Stomach (tissue), 9 donors: ENCODE measurements around the gene PNMA6E. TPM values are rescaled to one million over a fixed set of nuclear protein-coding genes. Genes with fewer than 3 reads are reported as not detected.
A peak's percentile ranks its signal among the peaks of the same experiment; 100 is the strongest.

Experiments
- DNase-seq, 2 donors: peaks; one replicate each; pipeline versions ENCODE4 v3.0.0 to v3.0.0-alpha.2; 2013 to 2019
- H3K27ac ChIP-seq, 5 donors: fragments of 200-600 bp in 4 of 5; sonication (generic) in 4 of 5; one replicate each; pipeline ENCODE4 v1.5.1; 2013 to 2019; ENCODE audit warnings: mild to moderate bottlenecking in 1 of 5, moderate library complexity in 1 of 5
- H3K27me3 ChIP-seq, 3 donors: fragments of 200-600 bp; sonication (generic); one replicate each; pipeline ENCODE4 v1.5.1; 2017 to 2019; ENCODE audit warnings: mixed run types in 1 of 3
- H3K36me3 ChIP-seq, 4 donors: fragments of 200-600 bp; sonication (generic); 1 replicate in 3 of 4; 2 replicates in 1 of 4; pipeline ENCODE4 v1.5.1; 2016 to 2019
- H3K4me1 ChIP-seq, 4 donors: fragments of 200-600 bp; sonication (generic); one replicate each; pipeline ENCODE4 v1.5.1; 2016 to 2019
- H3K4me3 ChIP-seq, 4 donors: fragments of 200-600 bp; sonication (generic) in 3 of 4; one replicate each; pipeline ENCODE4 v1.5.1; 2016 to 2019; ENCODE audit warnings: mild to moderate bottlenecking in 1 of 4
- H3K9me3 ChIP-seq, 4 donors: fragments of 200-600 bp; sonication (generic); one replicate each; pipeline ENCODE4 v1.5.1; 2016 to 2019
- CTCF ChIP-seq, 7 experiments: fragments of 450-650 bp in 4 of 7; fragments of 200-600 bp in 3 of 7; sonication (generic) in 3 of 7; IDR thresholded peaks; one replicate each; pipeline ENCODE4 v1.5.1; 2016 to 2019; ENCODE audit warnings: antibody characterized with exemption in 7 of 7, control low read depth in 2 of 7, mild to moderate bottlenecking in 1 of 7
- EP300 ChIP-seq: sonication (generic); formaldehyde crosslinking; IDR thresholded peaks from one replicate; pipeline ENCODE4 v1.6.1; 2017; ENCODE audit warnings: antibody characterized with exemption
- POLR2A ChIP-seq, 4 donors: fragments of 450-650 bp; IDR thresholded peaks; one replicate each; pipeline ENCODE4 v1.6.1; 2016; ENCODE audit warnings: antibody characterized with exemption in 4 of 4, control low read depth in 2 of 4, mild to moderate bottlenecking in 1 of 4, moderate library complexity in 1 of 4
- POLR2AphosphoS5 ChIP-seq, 3 donors: sonication (generic); formaldehyde crosslinking; IDR thresholded peaks; one replicate each; pipeline ENCODE4 v1.6.1; 2016; ENCODE audit warnings: antibody characterized with exemption in 3 of 3
- WGBS, 5 donors: extraction: QIAGEN DNeasy Blood & Tissue Kit in 3 of 5; methylation state at CpG; one replicate each; pipeline versions ENCODE4 v1.1.5 to v1.1.7; 2013 to 2018; 5-methylcytosine and 5-hydroxymethylcytosine counted together
- intact Hi-C: fragments of 100-400 bp; cut with DNase I; formaldehyde crosslinking; loops from one replicate; pipeline ENCODE4 v1.15.1; 2023; ENCODE audit warnings: low total_unique reads
- polyA plus RNA-seq, 3 donors: library from polyadenylated mRNA; stranded (reverse); fragments of 200-250 nt; gene quantifications; one replicate each; pipeline ENCODE4 v1.2.3, GENCODE V29; 2013
- total RNA-seq, 5 donors: library from RNA; depleted of rRNA; stranded (reverse); fragments of >200 nt; gene quantifications; one replicate each; pipeline versions ENCODE4 v1.1.0 to v1.2.3, GENCODE V29; 2014 to 2016
- donor health status: healthy with polysubstance abuse.
- donor health status: Bipolar disorder and iron deficiency.
- donor health status: healthy.

The PNMA6E gene
- total and polyA plus RNA-seq, 8 donors, result not detected

- peak in 1 of 2 donors; percentile 52 for DNase-seq
- TF ChIP-seq EP300, result no peak
- no peak for TF ChIP-seq POLR2A (IDR thresholded peaks at IDR 0.05)
- TF ChIP-seq POLR2AphosphoS5 (IDR thresholded peaks at IDR 0.05), result no peak
- TF ChIP-seq CTCF (IDR thresholded peaks at IDR 0.05), result no peak
- H3K36me3 ChIP-seq, result peaks cover 0 to 31% (median 24%) of the 10 kb centered on the region in 4 donors
- H3K9me3 ChIP-seq, result no peaks in the 10 kb centered on the region
- no peak within 1 kb of the TSS for H3K4me3 ChIP-seq
- intact Hi-C loops, result no loop called here
- H3K27me3 ChIP-seq, result peaks cover 0 to 5% (median 0%) of the 10 kb centered on the region in 3 donors
- 0 to 74% (median 60%) methylated on average over 1 to 30 of the region's 30 CpGs for WGBS, 5 donors
- H3K27ac ChIP-seq, result no peak within 1 kb of the TSS
- H3K4me1 ChIP-seq, result no peaks in the 10 kb centered on the region
Measured at GRCh38 chrX:153445856-153446635, 44.9 kb upstream of the PNMA6E start, which contains the start of gene TREX2. TSS of gene TREX2 (minus strand) at chrX:153446056. CDS start at chrX:153445430, 626 bp downstream.

- WGBS, 5 donors, result 85 to 95% (median 86%) methylated on average over 4 to 35 of the region's 35 CpGs
- no peak overlapping the region for H3K4me3 ChIP-seq
- intact Hi-C loops, result no loop called here
- H3K27ac ChIP-seq, result no peak overlapping the region
- peaks cover 0 to 25% (median 17%) of the 10 kb centered on the region in 4 donors for H3K36me3 ChIP-seq
- H3K27me3 ChIP-seq, result peaks cover 0 to 5% (median 0%) of the 10 kb centered on the region in 3 donors
- no peaks in the 10 kb centered on the region for H3K4me1 ChIP-seq
- no peak for DNase-seq
- H3K9me3 ChIP-seq, result peaks cover 0 to 2% (median 0%) of the 10 kb centered on the region in 4 donors
- TF ChIP-seq POLR2AphosphoS5 (IDR thresholded peaks at IDR 0.05) (no peak), EP300 (no peak), POLR2A (IDR thresholded peaks at IDR 0.05) (no peak)
Measured at GRCh38 chrX:153445106-153445855, 44.1 kb upstream of the PNMA6E start.

GRCh38 chrX:153444333-153445011 is 43.3 kb upstream of the PNMA6E start:
- WGBS, 5 donors, result 83 to 93% (median 89%) methylated on average over 10 to 37 of the region's 37 CpGs
- Histone ChIP-seq H3K4me3 (no peak overlapping the region), H3K9me3 (peaks cover 0 to 10% (median 4%) of the 10 kb centered on the region in 4 donors), H3K4me1 (no peaks in the 10 kb centered on the region), H3K27ac (no peak overlapping the region), H3K36me3 (peaks cover 0 to 17% (median 9%) of the 10 kb centered on the region in 4 donors), H3K27me3 (peaks cover 0 to 5% (median 0%) of the 10 kb centered on the region in 3 donors)
- no peak for DNase-seq
- intact Hi-C loops, result no loop called here
- no peak for TF ChIP-seq POLR2AphosphoS5 (IDR thresholded peaks at IDR 0.05)
- no peak for TF ChIP-seq POLR2A (IDR thresholded peaks at IDR 0.05)
- no peak for TF ChIP-seq CTCF (IDR thresholded peaks at IDR 0.05)
- no peak for TF ChIP-seq EP300

- Histone ChIP-seq H3K9me3 (peaks cover 0 to 12% (median 6%) of the 10 kb centered on the region in 4 donors), H3K4me3 (no peak overlapping the region), H3K27ac (no peak overlapping the region), H3K36me3 (peaks cover 0 to 11% (median 5%) of the 10 kb centered on the region in 4 donors), H3K27me3 (peaks cover 0 to 5% (median 0%) of the 10 kb centered on the region in 3 donors), H3K4me1 (no peaks in the 10 kb centered on the region)
- WGBS, 5 donors, result 72 to 80% (median 77%) methylated on average over 16 to 25 of the region's 25 CpGs
- intact Hi-C loops, result no loop called here
- TF ChIP-seq POLR2AphosphoS5 (IDR thresholded peaks at IDR 0.05) (no peak), POLR2A (IDR thresholded peaks at IDR 0.05) (no peak), EP300 (no peak), CTCF (IDR thresholded peaks at IDR 0.05) (no peak)
- peak in 1 of 2 donors; percentile 26 for DNase-seq
Measured at GRCh38 chrX:153443476-153444332, 42.6 kb upstream of the PNMA6E start.
